WTC11 (cell line): ENCODE data around the gene OR4K5. TPM values are rescaled to one million over a fixed set of nuclear protein-coding genes. Genes with fewer than 3 reads are reported as not detected.
"Not testable (repeated sequence)": the region's sequence is repeated elsewhere in the genome, so short reads cannot be mapped to it uniquely, and the experiment has no call there.

ENCODE experiments used
- ATAC-seq: fragments of 200-7000 bp; cut with Tn5 transposase; 2 replicates; pipeline ENCODE4 v1.10.0; 2021; ENCODE audit warnings: mild to moderate bottlenecking, moderate library complexity
- CTCF ChIA-PET: fragments of 300-600 bp; sonication (Branson Sonifier 250); formaldehyde crosslinking; loops from one replicate; lab custom pipeline; 2021; ENCODE audit warnings: antibody characterized with exemption; lab: Charles Lee
- POLR2A ChIA-PET: fragments of 350-600 bp; sonication (Branson Sonifier 250); formaldehyde crosslinking; loops from one replicate; lab custom pipeline; 2021; ENCODE audit warnings: antibody characterized with exemption; lab: Charles Lee
- DNase-seq: peaks from one replicate; pipeline ENCODE4 v3.0.0; 2021; ENCODE audit warnings: low spot score
- H3K27ac Mint-ChIP-seq: 2 replicates; pipeline ENCODE4 v1.8.0; 2021; ENCODE audit warnings: mixed read lengths
- H3K27me3 Mint-ChIP-seq: 2 replicates; pipeline ENCODE4 v1.8.0; 2021; ENCODE audit warnings: low read depth, mild to moderate bottlenecking, moderate library complexity, mixed read lengths
- H3K36me3 Mint-ChIP-seq: 2 replicates; pipeline ENCODE4 v1.8.0; 2021; ENCODE audit warnings: mixed read lengths
- H3K4me1 Mint-ChIP-seq: 2 replicates; pipeline ENCODE4 v1.8.0; 2022; ENCODE audit warnings: mixed read lengths
- H3K4me3 Mint-ChIP-seq: 2 replicates; pipeline ENCODE4 v1.8.0; 2021; ENCODE audit warnings: mild to moderate bottlenecking, moderate library complexity, mixed read lengths
- H3K9me3 Mint-ChIP-seq: 2 replicates; pipeline ENCODE4 v1.8.0; 2021; ENCODE audit warnings: mixed read lengths
- ESRRA ChIP-seq: sonication (generic); formaldehyde crosslinking; IDR thresholded peaks from 2 replicates; pipeline ENCODE4 v1.8.1; 2022; ENCODE audit warnings: mild to moderate bottlenecking, missing genetic modification reagents, borderline replicate concordance
- FOXP1 ChIP-seq: sonication (generic); formaldehyde crosslinking; IDR thresholded peaks from 2 replicates; pipeline ENCODE4 v1.8.0; 2022; ENCODE audit warnings: missing genetic modification reagents, mild to moderate bottlenecking, moderate library complexity, borderline replicate concordance
- SMAD4 ChIP-seq: sonication (generic); formaldehyde crosslinking; IDR thresholded peaks from 2 replicates; pipeline ENCODE4 v1.8.0; 2022; ENCODE audit warnings: mild to moderate bottlenecking, missing genetic modification reagents
- ZNF232 ChIP-seq: sonication (generic); formaldehyde crosslinking; IDR thresholded peaks from 2 replicates; pipeline ENCODE4 v1.8.0; 2022; ENCODE audit warnings: mild to moderate bottlenecking, missing genetic modification reagents
- ZNF263 ChIP-seq: sonication (generic); formaldehyde crosslinking; IDR thresholded peaks from 2 replicates; pipeline ENCODE4 v1.8.1; 2022; ENCODE audit warnings: low read depth, mild to moderate bottlenecking, moderate library complexity, missing genetic modification reagents
- total RNA-seq: library from RNA; stranded (reverse); gene quantifications from 3 replicates; pipeline ENCODE4 v1.2.3, GENCODE V29; 2021
- TF ChIP-seq, protein P1 (sequence below): sonication (generic); formaldehyde crosslinking; IDR thresholded peaks from 2 replicates; pipeline ENCODE4 v1.8.1; 2023; ENCODE audit warnings: mild to moderate bottlenecking, missing genetic modification reagents, moderate library complexity
- TF ChIP-seq, protein P2 (sequence below): sonication (generic); formaldehyde crosslinking; IDR thresholded peaks from 2 replicates; pipeline ENCODE4 v1.8.1; 2022; ENCODE audit warnings: mild to moderate bottlenecking, missing genetic modification reagents, moderate library complexity, borderline replicate concordance
- TF ChIP-seq, protein P3 (sequence below): sonication (generic); formaldehyde crosslinking; IDR thresholded peaks from 2 replicates; pipeline ENCODE4 v1.8.1; 2023; ENCODE audit warnings: mild to moderate bottlenecking, missing genetic modification reagents
- TF ChIP-seq, protein P4 (sequence below): sonication (generic); formaldehyde crosslinking; IDR thresholded peaks from 2 replicates; pipeline ENCODE4 v1.8.0; 2022; ENCODE audit warnings: missing genetic modification reagents
- TF ChIP-seq, protein P5 (sequence below): sonication (generic); formaldehyde crosslinking; IDR thresholded peaks from 2 replicates; pipeline ENCODE4 v1.8.1; 2022; ENCODE audit warnings: mild to moderate bottlenecking, moderate library complexity, missing genetic modification reagents
- TF ChIP-seq, protein P6 (sequence below): sonication (generic); formaldehyde crosslinking; IDR thresholded peaks from 2 replicates; pipeline ENCODE4 v1.8.1; 2022; ENCODE audit warnings: missing genetic modification reagents, borderline replicate concordance
- TF ChIP-seq, protein P7 (sequence below): fragments of 250-450 bp; sonication (Bioruptor Pico); IDR thresholded peaks from 2 replicates; pipeline ENCODE4 v1.9.0; 2021; ENCODE audit warnings: moderate library complexity, mild to moderate bottlenecking, inconsistent platforms, borderline replicate concordance

The OR4K5 gene
- total RNA-seq, 1 experiment from 2014 or later: not detected

DNA sequence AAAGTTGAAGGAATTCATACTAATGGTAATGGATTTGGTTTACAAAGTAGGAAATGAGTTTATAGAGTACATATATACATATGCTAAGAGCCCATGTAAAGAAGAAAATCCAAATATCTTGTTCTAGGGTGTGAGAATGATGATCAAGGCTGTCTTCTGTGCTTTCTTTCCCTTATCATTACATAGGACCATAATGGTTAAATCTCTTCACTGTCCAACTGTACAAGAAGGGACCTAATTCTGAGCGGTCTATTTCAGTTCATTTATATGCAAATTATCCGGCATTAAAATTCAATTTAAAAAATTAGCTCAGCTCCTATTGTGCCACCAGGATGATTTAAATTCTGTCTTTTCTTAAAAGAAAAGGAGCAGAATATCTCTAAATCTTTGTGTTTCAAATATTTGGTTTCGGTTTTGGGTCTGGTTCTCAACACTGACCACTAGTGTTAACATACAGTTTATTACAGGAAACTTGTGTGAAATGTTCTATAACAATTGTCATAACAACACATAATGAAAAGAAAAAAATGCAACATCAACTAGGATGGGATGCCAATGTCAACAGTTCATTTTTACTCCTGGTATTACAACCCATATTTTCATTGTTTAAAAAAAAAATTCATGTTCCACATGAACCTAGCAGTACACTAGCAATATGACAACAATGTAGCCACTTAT lies 27.1 kb downstream of the OR4K5 start (continued):
- TF ChIP-seq, protein P1, sequence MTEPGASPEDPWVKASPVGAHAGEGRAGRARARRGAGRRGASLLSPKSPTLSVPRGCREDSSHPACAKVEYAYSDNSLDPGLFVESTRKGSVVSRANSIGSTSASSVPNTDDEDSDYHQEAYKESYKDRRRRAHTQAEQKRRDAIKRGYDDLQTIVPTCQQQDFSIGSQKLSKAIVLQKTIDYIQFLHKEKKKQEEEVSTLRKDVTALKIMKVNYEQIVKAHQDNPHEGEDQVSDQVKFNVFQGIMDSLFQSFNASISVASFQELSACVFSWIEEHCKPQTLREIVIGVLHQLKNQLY (CRISPR knock-in tag): no peak
- TF ChIP-seq, protein P2, sequence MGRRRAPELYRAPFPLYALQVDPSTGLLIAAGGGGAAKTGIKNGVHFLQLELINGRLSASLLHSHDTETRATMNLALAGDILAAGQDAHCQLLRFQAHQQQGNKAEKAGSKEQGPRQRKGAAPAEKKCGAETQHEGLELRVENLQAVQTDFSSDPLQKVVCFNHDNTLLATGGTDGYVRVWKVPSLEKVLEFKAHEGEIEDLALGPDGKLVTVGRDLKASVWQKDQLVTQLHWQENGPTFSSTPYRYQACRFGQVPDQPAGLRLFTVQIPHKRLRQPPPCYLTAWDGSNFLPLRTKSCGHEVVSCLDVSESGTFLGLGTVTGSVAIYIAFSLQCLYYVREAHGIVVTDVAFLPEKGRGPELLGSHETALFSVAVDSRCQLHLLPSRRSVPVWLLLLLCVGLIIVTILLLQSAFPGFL (CRISPR knock-in tag): no peak

DNA sequence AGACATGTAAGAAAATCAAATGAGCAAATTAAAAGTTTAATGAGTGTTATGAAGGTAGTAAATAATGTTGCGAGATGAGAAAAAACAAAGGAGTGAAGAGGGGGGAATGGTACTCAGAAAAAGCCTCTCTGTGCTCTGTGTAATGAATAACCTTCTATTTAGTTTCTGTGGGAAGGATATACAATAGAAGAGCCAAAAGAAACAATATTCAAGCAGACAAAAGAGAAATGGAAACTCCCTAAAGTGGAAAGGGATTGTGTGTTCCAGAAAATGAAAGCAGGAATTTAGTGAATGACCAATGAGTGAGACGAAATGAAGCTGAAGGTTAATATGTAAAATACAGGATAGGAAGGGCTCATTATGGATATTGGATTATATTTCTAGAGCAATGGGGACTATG lies 28.8 kb downstream of the OR4K5 start:
- H3K27ac Mint-ChIP-seq: no peak overlapping the region
- no peak overlapping the region for H3K4me3 Mint-ChIP-seq

DNA sequence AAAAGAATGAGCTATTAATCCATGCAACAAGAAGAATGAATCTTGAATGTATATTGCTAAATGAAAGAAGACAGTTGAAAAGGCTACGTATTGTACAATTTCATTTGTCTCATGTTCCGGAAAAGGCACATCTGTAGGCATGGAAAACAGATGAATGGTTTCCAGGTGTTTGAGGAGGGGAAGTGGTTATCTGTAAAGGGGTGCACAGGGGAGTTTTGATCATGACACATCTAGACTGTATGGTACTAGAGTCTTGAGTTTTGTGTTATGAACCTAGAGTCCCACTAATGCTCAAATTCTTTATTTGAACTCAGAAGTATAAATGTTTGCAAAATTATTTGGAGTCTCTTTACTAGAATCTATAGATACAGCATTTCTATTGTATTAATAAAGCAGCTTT lies 49.3 kb downstream of the OR4K5 start:
- ATAC-seq, CTCF ChIA-PET, POLR2A ChIA-PET, H3K27ac Mint-ChIP-seq, DNase-seq, H3K27me3 Mint-ChIP-seq, H3K4me1 Mint-ChIP-seq, H3K4me3 Mint-ChIP-seq: not testable (repeated sequence)
- H3K36me3 Mint-ChIP-seq: peaks cover 41% of the 10 kb centered on the region
- peaks cover 71% of the 10 kb centered on the region for H3K9me3 Mint-ChIP-seq

More for the DNA sequence above, 28.8 kb downstream of the OR4K5 start:
- peaks cover 16% of the 10 kb centered on the region for H3K36me3 Mint-ChIP-seq
- ChIA-PET CTCF (no interaction called here), POLR2A (no interaction called here)
- DNase-seq (no peak), ATAC-seq (no peak)
- H3K4me1 Mint-ChIP-seq: no peaks in the 10 kb centered on the region
- peaks cover 24% of the 10 kb centered on the region for H3K9me3 Mint-ChIP-seq
- TF ChIP-seq FOXP1 (CRISPR knock-in tag): no peak
- TF ChIP-seq, protein P3, sequence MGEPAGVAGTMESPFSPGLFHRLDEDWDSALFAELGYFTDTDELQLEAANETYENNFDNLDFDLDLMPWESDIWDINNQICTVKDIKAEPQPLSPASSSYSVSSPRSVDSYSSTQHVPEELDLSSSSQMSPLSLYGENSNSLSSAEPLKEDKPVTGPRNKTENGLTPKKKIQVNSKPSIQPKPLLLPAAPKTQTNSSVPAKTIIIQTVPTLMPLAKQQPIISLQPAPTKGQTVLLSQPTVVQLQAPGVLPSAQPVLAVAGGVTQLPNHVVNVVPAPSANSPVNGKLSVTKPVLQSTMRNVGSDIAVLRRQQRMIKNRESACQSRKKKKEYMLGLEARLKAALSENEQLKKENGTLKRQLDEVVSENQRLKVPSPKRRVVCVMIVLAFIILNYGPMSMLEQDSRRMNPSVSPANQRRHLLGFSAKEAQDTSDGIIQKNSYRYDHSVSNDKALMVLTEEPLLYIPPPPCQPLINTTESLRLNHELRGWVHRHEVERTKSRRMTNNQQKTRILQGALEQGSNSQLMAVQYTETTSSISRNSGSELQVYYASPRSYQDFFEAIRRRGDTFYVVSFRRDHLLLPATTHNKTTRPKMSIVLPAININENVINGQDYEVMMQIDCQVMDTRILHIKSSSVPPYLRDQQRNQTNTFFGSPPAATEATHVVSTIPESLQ: no peak
- TF ChIP-seq, protein P4, sequence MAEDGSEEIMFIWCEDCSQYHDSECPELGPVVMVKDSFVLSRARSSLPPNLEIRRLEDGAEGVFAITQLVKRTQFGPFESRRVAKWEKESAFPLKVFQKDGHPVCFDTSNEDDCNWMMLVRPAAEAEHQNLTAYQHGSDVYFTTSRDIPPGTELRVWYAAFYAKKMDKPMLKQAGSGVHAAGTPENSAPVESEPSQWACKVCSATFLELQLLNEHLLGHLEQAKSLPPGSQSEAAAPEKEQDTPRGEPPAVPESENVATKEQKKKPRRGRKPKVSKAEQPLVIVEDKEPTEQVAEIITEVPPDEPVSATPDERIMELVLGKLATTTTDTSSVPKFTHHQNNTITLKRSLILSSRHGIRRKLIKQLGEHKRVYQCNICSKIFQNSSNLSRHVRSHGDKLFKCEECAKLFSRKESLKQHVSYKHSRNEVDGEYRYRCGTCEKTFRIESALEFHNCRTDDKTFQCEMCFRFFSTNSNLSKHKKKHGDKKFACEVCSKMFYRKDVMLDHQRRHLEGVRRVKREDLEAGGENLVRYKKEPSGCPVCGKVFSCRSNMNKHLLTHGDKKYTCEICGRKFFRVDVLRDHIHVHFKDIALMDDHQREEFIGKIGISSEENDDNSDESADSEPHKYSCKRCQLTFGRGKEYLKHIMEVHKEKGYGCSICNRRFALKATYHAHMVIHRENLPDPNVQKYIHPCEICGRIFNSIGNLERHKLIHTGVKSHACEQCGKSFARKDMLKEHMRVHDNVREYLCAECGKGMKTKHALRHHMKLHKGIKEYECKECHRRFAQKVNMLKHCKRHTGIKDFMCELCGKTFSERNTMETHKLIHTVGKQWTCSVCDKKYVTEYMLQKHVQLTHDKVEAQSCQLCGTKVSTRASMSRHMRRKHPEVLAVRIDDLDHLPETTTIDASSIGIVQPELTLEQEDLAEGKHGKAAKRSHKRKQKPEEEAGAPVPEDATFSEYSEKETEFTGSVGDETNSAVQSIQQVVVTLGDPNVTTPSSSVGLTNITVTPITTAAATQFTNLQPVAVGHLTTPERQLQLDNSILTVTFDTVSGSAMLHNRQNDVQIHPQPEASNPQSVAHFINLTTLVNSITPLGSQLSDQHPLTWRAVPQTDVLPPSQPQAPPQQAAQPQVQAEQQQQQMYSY: no peak
- TF ChIP-seq, protein P5, sequence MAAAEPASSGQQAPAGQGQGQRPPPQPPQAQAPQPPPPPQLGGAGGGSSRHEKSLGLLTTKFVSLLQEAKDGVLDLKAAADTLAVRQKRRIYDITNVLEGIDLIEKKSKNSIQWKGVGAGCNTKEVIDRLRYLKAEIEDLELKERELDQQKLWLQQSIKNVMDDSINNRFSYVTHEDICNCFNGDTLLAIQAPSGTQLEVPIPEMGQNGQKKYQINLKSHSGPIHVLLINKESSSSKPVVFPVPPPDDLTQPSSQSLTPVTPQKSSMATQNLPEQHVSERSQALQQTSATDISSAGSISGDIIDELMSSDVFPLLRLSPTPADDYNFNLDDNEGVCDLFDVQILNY: no peak
- TF ChIP-seq ESRRA (CRISPR knock-in tag): no peak
- no peak for TF ChIP-seq ZNF232 (CRISPR knock-in tag)
- TF ChIP-seq, protein P6, sequence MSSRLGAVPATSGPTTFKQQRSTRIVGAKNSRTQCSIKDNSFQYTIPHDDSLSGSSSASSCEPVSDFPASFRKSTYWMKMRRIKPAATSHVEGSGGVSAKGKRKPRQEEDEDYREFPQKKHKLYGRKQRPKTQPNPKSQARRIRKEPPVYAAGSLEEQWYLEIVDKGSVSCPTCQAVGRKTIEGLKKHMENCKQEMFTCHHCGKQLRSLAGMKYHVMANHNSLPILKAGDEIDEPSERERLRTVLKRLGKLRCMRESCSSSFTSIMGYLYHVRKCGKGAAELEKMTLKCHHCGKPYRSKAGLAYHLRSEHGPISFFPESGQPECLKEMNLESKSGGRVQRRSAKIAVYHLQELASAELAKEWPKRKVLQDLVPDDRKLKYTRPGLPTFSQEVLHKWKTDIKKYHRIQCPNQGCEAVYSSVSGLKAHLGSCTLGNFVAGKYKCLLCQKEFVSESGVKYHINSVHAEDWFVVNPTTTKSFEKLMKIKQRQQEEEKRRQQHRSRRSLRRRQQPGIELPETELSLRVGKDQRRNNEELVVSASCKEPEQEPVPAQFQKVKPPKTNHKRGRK (CRISPR knock-in tag): no peak
- TF ChIP-seq, protein P7, sequence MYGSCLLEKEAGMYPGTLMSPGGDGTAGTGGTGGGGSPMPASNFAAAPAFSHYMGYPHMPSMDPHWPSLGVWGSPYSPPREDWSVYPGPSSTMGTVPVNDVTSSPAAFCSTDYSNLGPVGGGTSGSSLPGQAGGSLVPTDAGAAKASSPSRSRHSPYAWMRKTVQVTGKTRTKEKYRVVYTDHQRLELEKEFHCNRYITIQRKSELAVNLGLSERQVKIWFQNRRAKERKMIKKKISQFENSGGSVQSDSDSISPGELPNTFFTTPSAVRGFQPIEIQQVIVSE (CRISPR knock-in tag): no peak
- TF ChIP-seq SMAD4 (CRISPR knock-in tag): no peak
- no peak for TF ChIP-seq ZNF263 (CRISPR knock-in tag)
- H3K27me3 Mint-ChIP-seq: peaks cover 12% of the 10 kb centered on the region; the same call in 1 of the 2 replicates
